Measurements from ENCODE around the gene SLPI.

Gene SLPI

GRCh38 chr20:45289942-45290676 is 35.7 kb upstream of the SLPI start:
- no peak for DNase-seq (ENCODE audit: low read depth)
- H3K4me3 ChIP-seq (ENCODE audit: low read depth, low read length): no peak overlapping the region
- TF ChIP-seq, protein P1, sequence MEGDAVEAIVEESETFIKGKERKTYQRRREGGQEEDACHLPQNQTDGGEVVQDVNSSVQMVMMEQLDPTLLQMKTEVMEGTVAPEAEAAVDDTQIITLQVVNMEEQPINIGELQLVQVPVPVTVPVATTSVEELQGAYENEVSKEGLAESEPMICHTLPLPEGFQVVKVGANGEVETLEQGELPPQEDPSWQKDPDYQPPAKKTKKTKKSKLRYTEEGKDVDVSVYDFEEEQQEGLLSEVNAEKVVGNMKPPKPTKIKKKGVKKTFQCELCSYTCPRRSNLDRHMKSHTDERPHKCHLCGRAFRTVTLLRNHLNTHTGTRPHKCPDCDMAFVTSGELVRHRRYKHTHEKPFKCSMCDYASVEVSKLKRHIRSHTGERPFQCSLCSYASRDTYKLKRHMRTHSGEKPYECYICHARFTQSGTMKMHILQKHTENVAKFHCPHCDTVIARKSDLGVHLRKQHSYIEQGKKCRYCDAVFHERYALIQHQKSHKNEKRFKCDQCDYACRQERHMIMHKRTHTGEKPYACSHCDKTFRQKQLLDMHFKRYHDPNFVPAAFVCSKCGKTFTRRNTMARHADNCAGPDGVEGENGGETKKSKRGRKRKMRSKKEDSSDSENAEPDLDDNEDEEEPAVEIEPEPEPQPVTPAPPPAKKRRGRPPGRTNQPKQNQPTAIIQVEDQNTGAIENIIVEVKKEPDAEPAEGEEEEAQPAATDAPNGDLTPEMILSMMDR (IDR thresholded peaks at IDR 0.05; ENCODE audit: low read depth, low read length, missing control alignments): no peak

GRCh38 chr20:45288860-45289259 is 34.5 kb upstream of the SLPI start:
- no peak overlapping the region for H3K4me3 ChIP-seq (ENCODE audit: low read depth, low read length)
- no peak for DNase-seq (ENCODE audit: low read depth)
- TF ChIP-seq, protein P1 (IDR thresholded peaks at IDR 0.05; ENCODE audit: low read depth, low read length, missing control alignments): no peak

GRCh38 chr20:45288376-45288775 is 34.0 kb upstream of the SLPI start:
- TF ChIP-seq, protein P1 (IDR thresholded peaks at IDR 0.05; ENCODE audit: low read depth, low read length, missing control alignments): no peak
- H3K4me3 ChIP-seq (ENCODE audit: low read depth, low read length): no peak overlapping the region
- no peak for DNase-seq (ENCODE audit: low read depth)

DNA sequence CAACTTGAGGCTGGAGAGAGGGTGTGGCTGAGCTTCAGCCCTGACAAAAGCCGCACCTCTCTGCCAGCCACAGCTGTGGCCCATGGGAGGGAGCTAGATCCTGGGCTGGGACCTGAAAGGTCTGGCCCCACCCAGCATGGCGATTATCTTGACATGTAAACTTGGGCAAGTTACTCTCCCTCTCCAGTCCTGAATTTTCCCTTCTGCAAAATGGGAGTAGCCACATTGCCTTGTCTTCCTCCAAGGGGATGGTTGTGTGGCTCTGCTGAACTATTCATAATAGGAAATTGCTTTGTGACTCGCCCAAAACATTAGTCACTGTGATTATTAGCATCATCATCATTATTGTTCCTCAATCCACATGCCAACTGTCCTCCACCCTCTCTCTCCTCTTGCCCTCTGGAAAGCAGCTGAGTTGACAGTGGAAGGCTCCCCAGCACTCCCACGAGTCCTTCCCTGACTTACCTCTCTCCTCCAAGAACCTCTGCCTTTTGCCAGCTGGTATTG is 29.2 kb upstream of the SLPI start:
- H3K4me3 ChIP-seq (ENCODE audit: low read depth, low read length): no peak overlapping the region
- TF ChIP-seq, protein P1 (IDR thresholded peaks at IDR 0.05; ENCODE audit: low read depth, low read length, missing control alignments): no peak
- no peak for DNase-seq (ENCODE audit: low read depth)

DNA sequence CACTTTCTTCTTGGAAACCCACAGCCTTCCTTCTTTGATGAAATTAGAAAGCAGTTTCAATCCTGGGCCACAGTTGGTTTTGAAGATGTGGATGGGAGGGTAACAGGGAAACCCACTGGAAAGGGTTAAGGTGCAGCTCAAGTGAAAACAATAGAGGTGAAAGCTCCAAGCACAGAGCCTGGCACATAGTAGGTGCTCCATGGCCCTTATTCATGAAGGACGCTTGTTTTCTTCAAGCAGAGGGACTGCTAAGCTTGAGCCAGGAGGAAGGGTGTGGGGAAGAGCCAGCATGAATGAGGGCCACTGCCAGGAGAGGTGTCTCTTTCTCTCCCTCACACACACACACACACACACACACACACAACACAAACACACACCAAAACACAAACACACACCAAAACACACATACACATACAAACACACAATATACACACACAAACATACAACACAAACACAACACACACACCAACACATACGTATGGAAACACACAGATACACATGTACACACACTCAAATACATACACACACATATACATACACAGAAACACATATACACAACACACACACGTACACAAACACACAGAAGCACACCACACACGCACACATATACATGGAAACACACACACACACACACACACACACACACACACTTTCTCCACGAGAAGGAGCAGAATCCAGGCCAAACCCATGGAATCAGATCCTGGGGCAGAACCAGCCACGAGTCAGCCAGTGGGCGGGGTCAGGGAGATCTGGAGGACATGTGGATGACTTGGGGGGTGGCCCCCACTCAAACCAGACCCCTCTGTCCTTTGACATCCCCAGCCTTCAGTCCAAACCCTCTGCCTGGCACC is 28.6 kb upstream of the SLPI start:
- no peak for DNase-seq (ENCODE audit: low read depth)
- TF ChIP-seq, protein P1 (IDR thresholded peaks at IDR 0.05; ENCODE audit: low read depth, low read length, missing control alignments): no peak
- no peak overlapping the region for H3K4me3 ChIP-seq (ENCODE audit: low read depth, low read length)

DNA sequence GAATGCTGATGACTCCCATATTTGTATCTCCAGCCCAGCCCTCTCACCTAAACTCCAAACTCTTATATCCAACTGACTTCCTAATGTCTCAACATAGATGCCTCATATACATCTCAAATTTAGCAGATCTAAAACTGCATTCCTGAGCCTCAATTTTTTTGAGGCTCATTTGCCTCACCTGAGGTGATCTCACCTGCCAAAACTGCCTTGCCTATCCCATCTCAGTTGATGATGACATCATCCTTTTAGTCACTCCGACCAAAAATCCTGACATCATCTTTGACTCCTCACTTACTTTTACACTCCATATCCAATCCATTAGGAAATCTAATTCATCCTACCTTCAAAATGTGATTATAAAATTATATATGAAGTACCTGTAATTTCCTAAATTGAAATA is 25.6 kb upstream of the SLPI start:
- H3K4me3 ChIP-seq (ENCODE audit: low read depth, low read length): no peak overlapping the region
- TF ChIP-seq, protein P1 (IDR thresholded peaks at IDR 0.05; ENCODE audit: low read depth, low read length, missing control alignments): no peak
- no peak for DNase-seq (ENCODE audit: low read depth)

Measured in GM12864 (cell line).